GM23338 (cell line): ENCODE measurements around the gene NPLOC4. TPM values are rescaled to one million over a fixed set of nuclear protein-coding genes. Genes with fewer than 3 reads are reported as not detected.

Experiments
- ATAC-seq: fragments of 200-7000 bp; cut with Tn5 transposase; 3 replicates; pipeline ENCODE4 v1.9.1; 2020
- DNase-seq: peaks from one replicate; pipeline ENCODE4 v3.0.0-alpha.2; 2015; ENCODE audit warnings: low spot score
- H2AFZ ChIP-seq: fragments of 200-600 bp; sonication (generic); 2 replicates; pipeline ENCODE4 v1.8.0; 2016; ENCODE audit warnings: antibody characterized with exemption, mild to moderate bottlenecking, moderate library complexity
- H3F3A ChIP-seq: fragments of 200-600 bp; sonication (generic); replicated peaks from 2 replicates; pipeline ENCODE4 v1.8.0; 2017; ENCODE audit warnings: antibody characterized with exemption, mixed run types, low read depth
- H3K27ac ChIP-seq: fragments of 200-600 bp; sonication (generic); 2 replicates; pipeline ENCODE4 v1.6.1; 2016; ENCODE audit warnings: low read depth
- H3K27me3 ChIP-seq: fragments of 200-600 bp; sonication (generic); 2 replicates; pipeline ENCODE4 v1.8.0; 2016; ENCODE audit warnings: mild to moderate bottlenecking, mixed run types, moderate library complexity; ENCODE audit not compliant: insufficient read depth
- H3K36me3 ChIP-seq: fragments of 200-600 bp; sonication (generic); 2 replicates; pipeline ENCODE4 v1.8.0; 2016; ENCODE audit warnings: mild to moderate bottlenecking; ENCODE audit not compliant: insufficient read depth
- H3K4me1 ChIP-seq: fragments of 200-600 bp; sonication (generic); 2 replicates; pipeline ENCODE4 v1.8.0; 2016; ENCODE audit warnings: mild to moderate bottlenecking, moderate library complexity; ENCODE audit not compliant: insufficient read depth
- H3K4me2 ChIP-seq: fragments of 200-600 bp; sonication (generic); 2 replicates; pipeline ENCODE4 v1.7.1; 2017; ENCODE audit warnings: mixed run types
- H3K4me3 ChIP-seq: fragments of 200-600 bp; sonication (generic); 2 replicates; pipeline ENCODE4 v1.6.1; 2016; ENCODE audit warnings: mixed run types
- H3K79me2 ChIP-seq: fragments of 200-600 bp; sonication (generic); replicated peaks from 2 replicates; pipeline ENCODE4 v1.8.0; 2017; ENCODE audit warnings: mild to moderate bottlenecking; ENCODE audit not compliant: insufficient read depth
- H3K9me2 ChIP-seq: fragments of 200-600 bp; sonication (generic); 2 replicates; pipeline ENCODE4 v1.8.0; 2017; ENCODE audit not compliant: insufficient read depth
- H4K20me1 ChIP-seq: fragments of 200-600 bp; sonication (generic); replicated peaks from 2 replicates; pipeline ENCODE4 v1.8.0; 2017; ENCODE audit warnings: mild to moderate bottlenecking; ENCODE audit not compliant: insufficient read depth
- H3K27ac Mint-ChIP-seq: 2 replicates; pipeline ENCODE4 v1.8.0; 2020; ENCODE audit warnings: inconsistent platforms, mild to moderate bottlenecking, moderate library complexity, mixed read lengths
- H3K27me3 Mint-ChIP-seq: 3 replicates; pipeline ENCODE4 v1.8.0; 2022; ENCODE audit warnings: low read depth, mild to moderate bottlenecking, moderate library complexity, mixed read lengths, inconsistent platforms; ENCODE audit not compliant: insufficient read depth, poor library complexity
- H3K36me3 Mint-ChIP-seq: 3 replicates; pipeline ENCODE4 v1.8.0; 2021; ENCODE audit warnings: low read depth, mild to moderate bottlenecking, inconsistent platforms, moderate library complexity, mixed read lengths
- H3K4me1 Mint-ChIP-seq: 3 replicates; pipeline ENCODE4 v1.8.0; 2020; ENCODE audit warnings: mild to moderate bottlenecking, inconsistent platforms, mixed read lengths
- H3K4me3 Mint-ChIP-seq: 3 replicates; pipeline ENCODE4 v1.8.0; 2021; ENCODE audit warnings: moderate library complexity, mild to moderate bottlenecking, inconsistent platforms, mixed read lengths
- H3K9me3 Mint-ChIP-seq: 3 replicates; pipeline ENCODE4 v1.8.0; 2020; ENCODE audit warnings: moderate library complexity, mild to moderate bottlenecking, inconsistent platforms, mixed read lengths
- CTCF ChIP-seq, 2 experiments: fragments of 200-600 bp in 1 of 2; sonication (generic) in 1 of 2; conservative IDR thresholded peaks; 2 replicates each; pipeline versions ENCODE4 v1.5.1 to v1.6.1; 2016 to 2017; ENCODE audit warnings: antibody characterized with exemption in 2 of 2, low read depth in 2 of 2, mild to moderate bottlenecking in 2 of 2, moderate library complexity in 1 of 2
- ETS1 ChIP-seq: IDR thresholded peaks from 2 replicates; pipeline ENCODE4 v1.6.1; 2016; ENCODE audit warnings: antibody characterized with exemption
- EZH2 ChIP-seq: fragments of 200-600 bp; sonication (generic); IDR thresholded peaks from one replicate; pipeline ENCODE4 v1.8.0; 2017; ENCODE audit warnings: antibody characterized with exemption, mild to moderate bottlenecking, low read depth; ENCODE audit not compliant: unreplicated experiment
- JUNB ChIP-seq: IDR thresholded peaks from one replicate; pipeline ENCODE4 v1.6.1; 2016; ENCODE audit warnings: antibody characterized with exemption; ENCODE audit not compliant: unreplicated experiment
- REST ChIP-seq: IDR thresholded peaks from one replicate; pipeline ENCODE4 v1.6.1; 2018; ENCODE audit warnings: antibody characterized with exemption; ENCODE audit not compliant: unreplicated experiment
- STAT1 ChIP-seq: IDR thresholded peaks from one replicate; pipeline ENCODE4 v1.6.1; 2016; ENCODE audit warnings: antibody characterized with exemption; ENCODE audit not compliant: unreplicated experiment
- ZNF114 ChIP-seq: fragments of 250-450 bp; sonication (Bioruptor Pico); IDR thresholded peaks from 2 replicates; pipeline ENCODE4 v1.5.0; 2020; ENCODE audit warnings: mild to moderate bottlenecking, moderate library complexity
- ZNF331 ChIP-seq: fragments of 250-450 bp; sonication (Bioruptor Pico); IDR thresholded peaks from 2 replicates; pipeline ENCODE4 v1.5.0; 2020; ENCODE audit warnings: low read depth, mild to moderate bottlenecking, moderate library complexity
- ZNF462 ChIP-seq: fragments of 250-450 bp; sonication (Bioruptor Pico); IDR thresholded peaks from 2 replicates; pipeline ENCODE4 v1.5.0; 2020; ENCODE audit warnings: mild to moderate bottlenecking, moderate library complexity
- polyA plus RNA-seq: library from polyadenylated mRNA; unstranded; fragments of >200 nt; fragmentation: Nextera tagmentation; extraction: Ambion mirVana; gene quantifications from 2 replicates; pipeline ENCODE4 v1.2.1, GENCODE V29; 2016
- total RNA-seq: library from RNA; depleted of rRNA; stranded (reverse); fragments of >200 nt; shearing (Covaris generic); gene quantifications from 2 replicates; pipeline ENCODE4 v1.2.3, GENCODE V29; 2014

Gene NPLOC4
- total and polyA plus RNA-seq, 2 experiments from 2014 or later: 24.1 to 79.1 TPM

- TF ChIP-seq ZNF462 (CRISPR knock-in tag) (no peak), ETS1 (no peak)
Observed at GRCh38 chr17:81544281-81544974, 92.5 kb downstream of the NPLOC4 start (continued).

GRCh38 chr17:81543756-81544155 is 93.2 kb downstream of the NPLOC4 start:
- TF ChIP-seq EZH2 (no peak), STAT1 (no peak), ZNF114 (CRISPR knock-in tag) (no peak), JUNB (no peak), CTCF (conservative IDR thresholded peaks at IDR 0.05; ENCODE audit: low read depth in 2 of 2) (no peak), ZNF331 (no peak), REST (no peak)
- DNase-seq (no peak), ATAC-seq (no peak)
- Mint-ChIP-seq H3K4me1 (no peaks in the 10 kb centered on the region), H3K27ac (no peak overlapping the region), H3K4me3 (no peak overlapping the region), H3K27me3 (peaks cover 6% of the 10 kb centered on the region), H3K36me3 (peaks cover 21% of the 10 kb centered on the region), H3K9me3 (no peaks in the 10 kb centered on the region)
- Histone ChIP-seq H3K4me3 (no peak overlapping the region), H3K27me3 (no peaks in the 10 kb centered on the region), H3F3A (no peaks in the 10 kb centered on the region), H2AFZ (no peak overlapping the region), H3K79me2 (no peaks in the 10 kb centered on the region), H3K4me1 (no peaks in the 10 kb centered on the region), H4K20me1 (no peaks in the 10 kb centered on the region), H3K9me2 (no peaks in the 10 kb centered on the region), H3K4me2 (no peak overlapping the region), H3K27ac (no peak overlapping the region), H3K36me3 (no peaks in the 10 kb centered on the region; the same call in 1 of the 2 replicates)
